WTC11 (cell line): Measurements from ENCODE around the gene ELP5. TPM values are rescaled to one million over a fixed set of nuclear protein-coding genes. Genes with fewer than 3 reads are reported as not detected.
A peak's percentile ranks its signal among the peaks of the same experiment; 100 is the strongest.

Experiments used
- ATAC-seq: fragments of 200-7000 bp; cut with Tn5 transposase; 2 replicates; pipeline ENCODE4 v1.10.0; 2021; ENCODE audit warnings: mild to moderate bottlenecking, moderate library complexity
- CTCF ChIA-PET: fragments of 300-600 bp; sonication (Branson Sonifier 250); formaldehyde crosslinking; loops from one replicate; lab custom pipeline; 2021; ENCODE audit warnings: antibody characterized with exemption; lab: Charles Lee
- POLR2A ChIA-PET: fragments of 350-600 bp; sonication (Branson Sonifier 250); formaldehyde crosslinking; loops from one replicate; lab custom pipeline; 2021; ENCODE audit warnings: antibody characterized with exemption; lab: Charles Lee
- DNase-seq: peaks from one replicate; pipeline ENCODE4 v3.0.0; 2021; ENCODE audit warnings: low spot score
- H3K27ac Mint-ChIP-seq: 2 replicates; pipeline ENCODE4 v1.8.0; 2021; ENCODE audit warnings: mixed read lengths
- H3K27me3 Mint-ChIP-seq: 2 replicates; pipeline ENCODE4 v1.8.0; 2021; ENCODE audit warnings: low read depth, mild to moderate bottlenecking, moderate library complexity, mixed read lengths
- H3K36me3 Mint-ChIP-seq: 2 replicates; pipeline ENCODE4 v1.8.0; 2021; ENCODE audit warnings: mixed read lengths
- H3K4me1 Mint-ChIP-seq: 2 replicates; pipeline ENCODE4 v1.8.0; 2022; ENCODE audit warnings: mixed read lengths
- H3K4me3 Mint-ChIP-seq: 2 replicates; pipeline ENCODE4 v1.8.0; 2021; ENCODE audit warnings: mild to moderate bottlenecking, moderate library complexity, mixed read lengths
- H3K9me3 Mint-ChIP-seq: 2 replicates; pipeline ENCODE4 v1.8.0; 2021; ENCODE audit warnings: mixed read lengths
- AFF4 ChIP-seq: sonication (generic); formaldehyde crosslinking; IDR thresholded peaks from 2 replicates; pipeline ENCODE4 v1.8.1; 2023; ENCODE audit warnings: mild to moderate bottlenecking, missing genetic modification reagents, borderline replicate concordance
- ATF3 ChIP-seq: sonication (generic); formaldehyde crosslinking; conservative IDR thresholded peaks from 2 replicates; pipeline ENCODE4 v1.8.1; 2022; ENCODE audit warnings: mild to moderate bottlenecking, missing genetic modification reagents
- CREB1 ChIP-seq: sonication (generic); formaldehyde crosslinking; IDR thresholded peaks from 2 replicates; pipeline ENCODE4 v1.8.0; 2023; ENCODE audit warnings: mild to moderate bottlenecking, missing genetic modification reagents
- FOXJ3 ChIP-seq: sonication (generic); formaldehyde crosslinking; IDR thresholded peaks from 2 replicates; pipeline ENCODE4 v1.9.0; 2021; ENCODE audit warnings: missing genetic modification reagents, mild to moderate bottlenecking, borderline replicate concordance
- FOXP1 ChIP-seq: sonication (generic); formaldehyde crosslinking; IDR thresholded peaks from 2 replicates; pipeline ENCODE4 v1.8.0; 2022; ENCODE audit warnings: missing genetic modification reagents, mild to moderate bottlenecking, moderate library complexity, borderline replicate concordance
- HMGXB4 ChIP-seq: sonication (generic); formaldehyde crosslinking; IDR thresholded peaks from 2 replicates; pipeline ENCODE4 v1.8.1; 2023; ENCODE audit warnings: mild to moderate bottlenecking, moderate library complexity, missing genetic modification reagents
- JUN ChIP-seq: sonication (generic); formaldehyde crosslinking; IDR thresholded peaks from 2 replicates; pipeline ENCODE4 v1.8.0; 2023; ENCODE audit warnings: mild to moderate bottlenecking, missing genetic modification reagents
- KAT7 ChIP-seq: sonication (generic); formaldehyde crosslinking; IDR thresholded peaks from 2 replicates; pipeline ENCODE4 v1.8.1; 2023; ENCODE audit warnings: missing genetic modification reagents, mild to moderate bottlenecking, borderline replicate concordance
- MXD4 ChIP-seq: fragments of 250-450 bp; sonication (Bioruptor Pico); IDR thresholded peaks from 2 replicates; pipeline ENCODE4 v1.8.0; 2021; ENCODE audit warnings: mild to moderate bottlenecking, moderate library complexity, borderline replicate concordance
- MYBL2 ChIP-seq: sonication (generic); formaldehyde crosslinking; IDR thresholded peaks from 2 replicates; pipeline ENCODE4 v1.8.1; 2023; ENCODE audit warnings: mild to moderate bottlenecking, moderate library complexity, missing genetic modification reagents
- NFYB ChIP-seq: sonication (generic); formaldehyde crosslinking; conservative IDR thresholded peaks from 2 replicates; pipeline ENCODE4 v1.8.0; 2022; ENCODE audit warnings: low read depth, missing genetic modification reagents
- NR2C2 ChIP-seq: sonication (generic); formaldehyde crosslinking; IDR thresholded peaks from 2 replicates; pipeline ENCODE4 v1.8.0; 2022; ENCODE audit warnings: mild to moderate bottlenecking, missing genetic modification reagents
- SP1 ChIP-seq: sonication (generic); formaldehyde crosslinking; conservative IDR thresholded peaks from 2 replicates; pipeline ENCODE4 v1.8.1; 2022; ENCODE audit warnings: missing genetic modification reagents
- TEAD1 ChIP-seq: sonication (generic); formaldehyde crosslinking; IDR thresholded peaks from 2 replicates; pipeline ENCODE4 v1.8.0; 2022; ENCODE audit warnings: mild to moderate bottlenecking, missing genetic modification reagents
- ZBTB43 ChIP-seq: sonication (generic); formaldehyde crosslinking; IDR thresholded peaks from 2 replicates; pipeline ENCODE4 v1.8.1; 2023; ENCODE audit warnings: mild to moderate bottlenecking, missing genetic modification reagents
- ZNF232 ChIP-seq: sonication (generic); formaldehyde crosslinking; IDR thresholded peaks from 2 replicates; pipeline ENCODE4 v1.8.0; 2022; ENCODE audit warnings: mild to moderate bottlenecking, missing genetic modification reagents
- total RNA-seq: library from RNA; stranded (reverse); gene quantifications from 3 replicates; pipeline ENCODE4 v1.2.3, GENCODE V29; 2021
- TF ChIP-seq, protein P1 (sequence below): sonication (generic); formaldehyde crosslinking; IDR thresholded peaks from 2 replicates; pipeline ENCODE4 v1.8.1; 2022; ENCODE audit warnings: mild to moderate bottlenecking, moderate library complexity, missing genetic modification reagents
- TF ChIP-seq, protein P2 (sequence below): sonication (generic); formaldehyde crosslinking; IDR thresholded peaks from 2 replicates; pipeline ENCODE4 v1.8.0; 2023; ENCODE audit warnings: mild to moderate bottlenecking, missing genetic modification reagents

Gene ELP5
- total RNA-seq, 1 experiment from 2014 or later = 101 TPM

DNA sequence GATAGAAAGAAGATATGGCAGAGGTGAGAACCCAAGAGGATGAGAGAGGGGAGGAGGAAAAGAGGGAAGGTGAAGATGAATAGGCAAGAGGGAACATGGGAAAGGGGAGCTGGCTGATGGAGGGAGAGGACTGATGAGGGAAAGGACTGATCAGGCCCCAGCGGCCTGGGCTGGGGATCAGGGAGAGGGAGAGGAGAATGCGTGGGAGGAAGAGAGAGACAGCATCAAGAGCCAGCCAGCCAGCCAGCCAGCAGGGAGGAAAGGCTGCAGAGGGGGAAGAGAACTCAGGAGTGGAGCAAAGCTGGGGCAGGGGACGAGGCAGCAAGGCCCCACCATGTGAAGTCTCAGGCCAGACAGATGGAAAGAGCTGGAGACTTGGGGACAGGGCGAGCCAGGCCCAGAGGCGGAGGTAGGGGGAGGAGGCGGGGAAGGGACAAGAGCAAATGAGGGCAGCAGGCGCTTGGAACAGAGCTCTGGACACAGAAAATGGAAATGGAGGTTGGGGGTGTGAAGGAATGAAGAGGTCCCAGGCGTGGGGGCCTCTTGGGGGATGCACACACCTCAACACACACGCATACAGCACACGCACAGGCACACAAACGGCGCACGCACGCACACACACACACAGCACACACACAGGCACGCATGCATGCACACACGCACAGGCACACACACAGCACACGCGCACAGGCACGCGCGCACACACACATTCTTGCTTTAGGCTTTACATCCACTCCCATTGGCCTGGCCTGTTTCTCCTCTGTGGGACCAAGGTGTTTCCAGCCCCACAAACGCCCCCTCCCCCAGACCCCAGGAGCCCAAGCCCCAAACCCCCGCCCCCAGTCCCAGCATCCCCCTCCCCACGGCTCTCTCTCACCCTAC, 44.7 kb upstream of the ELP5 start:
- H3K36me3 Mint-ChIP-seq = peaks cover 11% of the 10 kb centered on the region
- H3K4me1 Mint-ChIP-seq = peaks cover 55% of the 10 kb centered on the region
- ChIA-PET CTCF (interaction anchor here (0.7 to 3.1 kb wide), 10 partner anchors 11 to 161 kb away, joined by 3 to 24 read pairs (median 5); partner anchors contain the start of genes ACADVL and DLG4), POLR2A (interaction anchor here (0.6 to 1.4 kb wide), 4 partner anchors 13 to 280 kb away, joined by 3 to 8 read pairs (median 4); partner anchors contain the start of genes ACADVL and DLG4)
- no peaks in the 10 kb centered on the region for H3K27me3 Mint-ChIP-seq
- ATAC-seq = no peak
- TF ChIP-seq, protein P1, sequence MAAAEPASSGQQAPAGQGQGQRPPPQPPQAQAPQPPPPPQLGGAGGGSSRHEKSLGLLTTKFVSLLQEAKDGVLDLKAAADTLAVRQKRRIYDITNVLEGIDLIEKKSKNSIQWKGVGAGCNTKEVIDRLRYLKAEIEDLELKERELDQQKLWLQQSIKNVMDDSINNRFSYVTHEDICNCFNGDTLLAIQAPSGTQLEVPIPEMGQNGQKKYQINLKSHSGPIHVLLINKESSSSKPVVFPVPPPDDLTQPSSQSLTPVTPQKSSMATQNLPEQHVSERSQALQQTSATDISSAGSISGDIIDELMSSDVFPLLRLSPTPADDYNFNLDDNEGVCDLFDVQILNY (CRISPR knock-in tag) = no peak
- TF ChIP-seq ZNF232 (CRISPR knock-in tag) (no peak), AFF4 (CRISPR knock-in tag) (no peak), ZBTB43 (CRISPR knock-in tag) (no peak), HMGXB4 (CRISPR knock-in tag) (no peak), NR2C2 (CRISPR knock-in tag) (no peak), KAT7 (CRISPR knock-in tag) (no peak), SP1 (CRISPR knock-in tag) (no peak), MYBL2 (CRISPR knock-in tag) (no peak), TEAD1 (CRISPR knock-in tag) (no peak), MXD4 (no peak), NFYB (CRISPR knock-in tag) (no peak), FOXP1 (CRISPR knock-in tag) (no peak), JUN (CRISPR knock-in tag) (no peak), ATF3 (CRISPR knock-in tag) (no peak), FOXJ3 (no peak), CREB1 (CRISPR knock-in tag) (no peak)
- TF ChIP-seq, protein P2, sequence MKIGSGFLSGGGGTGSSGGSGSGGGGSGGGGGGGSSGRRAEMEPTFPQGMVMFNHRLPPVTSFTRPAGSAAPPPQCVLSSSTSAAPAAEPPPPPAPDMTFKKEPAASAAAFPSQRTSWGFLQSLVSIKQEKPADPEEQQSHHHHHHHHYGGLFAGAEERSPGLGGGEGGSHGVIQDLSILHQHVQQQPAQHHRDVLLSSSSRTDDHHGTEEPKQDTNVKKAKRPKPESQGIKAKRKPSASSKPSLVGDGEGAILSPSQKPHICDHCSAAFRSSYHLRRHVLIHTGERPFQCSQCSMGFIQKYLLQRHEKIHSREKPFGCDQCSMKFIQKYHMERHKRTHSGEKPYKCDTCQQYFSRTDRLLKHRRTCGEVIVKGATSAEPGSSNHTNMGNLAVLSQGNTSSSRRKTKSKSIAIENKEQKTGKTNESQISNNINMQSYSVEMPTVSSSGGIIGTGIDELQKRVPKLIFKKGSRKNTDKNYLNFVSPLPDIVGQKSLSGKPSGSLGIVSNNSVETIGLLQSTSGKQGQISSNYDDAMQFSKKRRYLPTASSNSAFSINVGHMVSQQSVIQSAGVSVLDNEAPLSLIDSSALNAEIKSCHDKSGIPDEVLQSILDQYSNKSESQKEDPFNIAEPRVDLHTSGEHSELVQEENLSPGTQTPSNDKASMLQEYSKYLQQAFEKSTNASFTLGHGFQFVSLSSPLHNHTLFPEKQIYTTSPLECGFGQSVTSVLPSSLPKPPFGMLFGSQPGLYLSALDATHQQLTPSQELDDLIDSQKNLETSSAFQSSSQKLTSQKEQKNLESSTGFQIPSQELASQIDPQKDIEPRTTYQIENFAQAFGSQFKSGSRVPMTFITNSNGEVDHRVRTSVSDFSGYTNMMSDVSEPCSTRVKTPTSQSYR = no peak
- peak overlapping the region; percentile 59 for H3K4me3 Mint-ChIP-seq
- H3K27ac Mint-ChIP-seq = peak overlapping the region; percentile 29; the same call in 1 of the 2 replicates
- no peaks in the 10 kb centered on the region for H3K9me3 Mint-ChIP-seq
- no peak for DNase-seq
